Fibroblast of pulmonary artery (primary cell): Measurements from ENCODE around the gene AGAP3.

Experiments
- DNase-seq: peaks from one replicate; pipeline ENCODE4 v3.0.0-alpha.2; 2010; ENCODE audit warnings: low read depth
- H3K4me3 ChIP-seq: replicated peaks from 2 replicates; pipeline ENCODE4 v1.5.1; 2011; ENCODE audit warnings: low read depth, mild to moderate bottlenecking, control low read depth, low read length, moderate library complexity
- CTCF ChIP-seq: IDR thresholded peaks from 2 replicates; pipeline ENCODE4 v1.5.1; 2011; ENCODE audit warnings: mild to moderate bottlenecking, control low read depth, low read length, inconsistent platforms; ENCODE audit errors: missing control alignments

Gene AGAP3

GRCh38 chr7:151068069-151068773 lies 18.1 kb upstream of the AGAP3 start:
- no peak for TF ChIP-seq CTCF
- no peak for DNase-seq

GRCh38 chr7:151069841-151070573 lies 16.3 kb upstream of the AGAP3 start:
- no peak overlapping the region for H3K4me3 ChIP-seq
- DNase-seq = no peak
- no peak for TF ChIP-seq CTCF

More at GRCh38 chr7:151068069-151068773, 18.1 kb upstream of the AGAP3 start:
- H3K4me3 ChIP-seq = no peak overlapping the region

DNA sequence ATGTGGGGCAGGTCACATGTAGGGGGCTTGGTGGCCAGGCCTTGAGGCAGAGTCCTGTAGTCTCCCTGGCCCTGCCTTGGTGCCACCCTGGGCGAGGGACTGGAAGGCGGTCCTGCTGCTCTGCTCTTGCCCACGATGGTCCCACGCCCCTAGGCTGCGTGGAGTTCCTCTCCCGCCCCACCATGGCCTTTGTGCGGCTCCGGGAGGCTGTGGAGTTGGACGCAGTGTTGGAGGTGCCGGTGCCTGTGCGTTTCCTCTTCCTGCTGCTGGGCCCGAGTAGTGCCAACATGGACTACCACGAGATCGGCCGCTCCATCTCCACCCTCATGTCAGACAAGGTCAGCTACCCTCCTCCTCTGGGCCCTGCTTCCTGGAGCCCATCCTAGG lies 15.7 kb upstream of the AGAP3 start:
- no peak for TF ChIP-seq CTCF
- DNase-seq = no peak
- no peak overlapping the region for H3K4me3 ChIP-seq

- TF ChIP-seq CTCF = no peak
Observed at GRCh38 chr7:151071032-151071866, 15.0 kb upstream of the AGAP3 start.

GRCh38 chr7:151073990-151074389 lies 12.3 kb upstream of the AGAP3 start:
- H3K4me3 ChIP-seq = no peak overlapping the region
- no peak for TF ChIP-seq CTCF
- no peak for DNase-seq

More at GRCh38 chr7:151071032-151071866, 15.0 kb upstream of the AGAP3 start:
- DNase-seq = no peak
- no peak overlapping the region for H3K4me3 ChIP-seq

DNA sequence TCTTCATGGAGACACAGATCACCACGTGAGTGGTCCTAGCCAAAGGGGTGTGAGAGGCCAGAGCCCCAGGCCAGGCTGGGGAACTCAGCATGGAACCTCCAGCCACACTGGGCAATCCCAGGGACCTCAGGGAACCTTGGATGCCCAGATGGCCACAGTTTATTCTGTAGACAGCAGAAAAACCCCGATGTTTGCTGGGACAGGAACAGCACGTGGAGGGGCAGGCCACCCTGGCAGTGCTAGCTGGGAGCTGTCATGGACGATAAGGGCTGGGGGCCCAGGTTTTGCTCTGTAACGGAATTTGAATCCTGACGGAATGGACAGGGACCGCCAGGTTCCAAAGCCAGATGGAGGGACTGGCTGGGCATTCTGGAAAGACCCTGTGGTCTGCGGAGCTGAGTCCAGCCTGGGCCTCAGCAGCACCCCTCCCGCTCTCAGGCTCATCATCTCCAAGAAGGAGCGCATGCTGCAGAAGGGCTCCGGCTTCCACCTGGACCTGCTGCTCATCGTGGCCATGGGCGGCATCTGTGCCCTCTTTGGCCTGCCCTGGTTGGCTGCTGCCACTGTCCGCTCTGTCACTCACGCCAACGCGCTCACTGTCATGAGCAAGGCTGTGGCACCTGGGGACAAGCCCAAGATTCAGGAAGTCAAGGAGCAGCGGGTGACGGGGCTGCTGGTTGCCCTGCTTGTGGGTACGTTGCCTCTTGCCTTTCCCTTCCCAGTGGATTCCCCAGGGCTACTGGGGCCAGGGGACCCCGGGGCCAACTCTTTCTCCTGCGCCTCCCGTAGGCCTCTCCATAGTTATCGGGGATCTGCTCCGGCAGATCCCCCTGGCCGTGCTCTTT lies 11.2 kb upstream of the AGAP3 start:
- TF ChIP-seq CTCF = no peak
- H3K4me3 ChIP-seq = no peak overlapping the region
- DNase-seq = no peak
